Measurements from ENCODE around the gene SFXN5. TPM values are rescaled to one million over a fixed set of nuclear protein-coding genes. Genes with fewer than 3 reads are reported as not detected.
"Not testable (repeated sequence)": the region's sequence is repeated elsewhere in the genome, so short reads cannot be mapped to it uniquely, and the experiment has no call there.

SFXN5 gene
- total RNA-seq, 1 experiment from 2014 or later: 6.0 TPM

GRCh38 chr2:73069041-73069854, 2.3 kb downstream of the SFXN5 start:
- CTCF ChIA-PET: interaction anchor here (0.6 to 0.7 kb wide), 2 partner anchors 144 to 691 kb away, joined by 3 read pairs; no protein-coding TSS in a partner anchor
- no TSS peak for BruUV-seq (replicated peaks)

GRCh38 chr2:73068147-73068546, 3.4 kb downstream of the SFXN5 start:
- BruUV-seq (replicated peaks): no TSS peak
- intact Hi-C loops (cut with micrococcal nuclease): no loop called here
- Mint-ChIP-seq H3K4me3 (ENCODE audit: unreplicated experiment) (no peak overlapping the region), H3K27ac (ENCODE audit: low read depth, unreplicated experiment) (no peak overlapping the region), H3K4me1 (ENCODE audit: insufficient read depth, unreplicated experiment) (peaks cover 48% of the 10 kb centered on the region), H3K36me3 (ENCODE audit: insufficient read depth, unreplicated experiment) (peaks cover 14% of the 10 kb centered on the region), H3K9me3 (ENCODE audit: unreplicated experiment) (no peaks in the 10 kb centered on the region), H3K27me3 (ENCODE audit: insufficient read depth, unreplicated experiment) (no peaks in the 10 kb centered on the region)
- no peak for TF ChIP-seq CTCF (IDR thresholded peaks at IDR 0.05; ENCODE audit: unreplicated experiment)
- DNase-seq (ENCODE audit: unreplicated experiment): peak; percentile 47
- POLR2A ChIA-PET: interaction anchor here (1.0 kb wide), 1 partner anchor 44 kb away, joined by 3 read pairs; no protein-coding TSS in a partner anchor
- CTCF ChIA-PET: interaction anchor here (0.5 to 0.6 kb wide), 2 partner anchors 13 to 92 kb away, joined by 4 to 6 read pairs; no protein-coding TSS in a partner anchor

More at GRCh38 chr2:73069041-73069854, 2.3 kb downstream of the SFXN5 start:
- Mint-ChIP-seq H3K4me1 (ENCODE audit: insufficient read depth, unreplicated experiment) (peaks cover 39% of the 10 kb centered on the region), H3K36me3 (ENCODE audit: insufficient read depth, unreplicated experiment) (peaks cover 21% of the 10 kb centered on the region), H3K4me3 (ENCODE audit: unreplicated experiment) (peak overlapping the region; percentile 88), H3K27me3 (ENCODE audit: insufficient read depth, unreplicated experiment) (no peaks in the 10 kb centered on the region), H3K27ac (ENCODE audit: low read depth, unreplicated experiment) (peak overlapping the region; percentile 57), H3K9me3 (ENCODE audit: unreplicated experiment) (no peaks in the 10 kb centered on the region)
- no peak for DNase-seq (ENCODE audit: unreplicated experiment)
- no peak for TF ChIP-seq CTCF (IDR thresholded peaks at IDR 0.05; ENCODE audit: unreplicated experiment)
- intact Hi-C loops (cut with micrococcal nuclease): no loop called here
- POLR2A ChIA-PET: interaction anchor here (0.6 to 2.9 kb wide), 2 partner anchors 42 to 784 kb away, joined by 3 to 24 read pairs; partner anchors contain the start of gene RAB11FIP5

- Mint-ChIP-seq H3K4me1 (ENCODE audit: insufficient read depth, unreplicated experiment) (peaks cover 49% of the 10 kb centered on the region), H3K4me3 (ENCODE audit: unreplicated experiment) (no peak overlapping the region), H3K36me3 (ENCODE audit: insufficient read depth, unreplicated experiment) (peaks cover 8% of the 10 kb centered on the region), H3K27me3 (ENCODE audit: insufficient read depth, unreplicated experiment) (no peaks in the 10 kb centered on the region), H3K9me3 (ENCODE audit: unreplicated experiment) (no peaks in the 10 kb centered on the region), H3K27ac (ENCODE audit: low read depth, unreplicated experiment) (no peak overlapping the region)
- no peak for TF ChIP-seq CTCF (IDR thresholded peaks at IDR 0.05; ENCODE audit: unreplicated experiment)
- no peak for DNase-seq (ENCODE audit: unreplicated experiment)
- BruUV-seq (replicated peaks): no TSS peak
- CTCF ChIA-PET: interaction anchor here (0.6 to 1.1 kb wide), 2 partner anchors 111 to 1367 kb away, joined by 3 to 4 read pairs; no protein-coding TSS in a partner anchor
- intact Hi-C loops (cut with micrococcal nuclease): no loop called here
- POLR2A ChIA-PET: no interaction called here
Measured at GRCh38 chr2:73067043-73067442, 4.5 kb downstream of the SFXN5 start.

GRCh38 chr2:73065070-73065469, 6.4 kb downstream of the SFXN5 start:
- H3K9me3 Mint-ChIP-seq (ENCODE audit: unreplicated experiment); H3K27me3 Mint-ChIP-seq (ENCODE audit: insufficient read depth, unreplicated experiment); H3K36me3 Mint-ChIP-seq (ENCODE audit: insufficient read depth, unreplicated experiment); H3K4me3 Mint-ChIP-seq (ENCODE audit: unreplicated experiment); BruUV-seq (replicated peaks); H3K27ac Mint-ChIP-seq (ENCODE audit: low read depth, unreplicated experiment); DNase-seq (ENCODE audit: unreplicated experiment); intact Hi-C loops (cut with micrococcal nuclease): not testable (repeated sequence)
- H3K4me1 Mint-ChIP-seq (ENCODE audit: insufficient read depth, unreplicated experiment): peaks cover 42% of the 10 kb centered on the region
- ChIA-PET POLR2A (interaction anchor here (0.7 to 0.9 kb wide), 4 partner anchors 47 to 119 kb away, joined by 3 to 5 read pairs (median 3); partner anchors contain the start of gene RAB11FIP5), CTCF (interaction anchor here (0.6 to 1.3 kb wide), 8 partner anchors 20 to 1945 kb away, joined by 3 to 9 read pairs (median 3); no protein-coding TSS in a partner anchor)

Measured in MCF 10A (cell line).